ENCODE measurements around the gene ABCA4. TPM values are rescaled to one million over a fixed set of nuclear protein-coding genes. Genes with fewer than 3 reads are reported as not detected.

The ABCA4 gene
- total and polyA plus RNA-seq, 7 experiments from 2014 or later: not detected

- ChIA-PET POLR2A (no interaction called here), CTCF (no interaction called here)
- no peaks in the 10 kb centered on the region for H3K36me3 Mint-ChIP-seq
- no peaks in the 10 kb centered on the region for H3K9me3 Mint-ChIP-seq
- Histone ChIP-seq H3K9me3 (ENCODE audit: control insufficient read depth in 2 of 3, low read length in 3 of 3) (no peaks in the 10 kb centered on the region), H3K4me3 (ENCODE audit: low read length) (no peak overlapping the region), H3K27me3 (ENCODE audit: control insufficient read depth in 2 of 2, insufficient read depth in 2 of 2, low read length in 2 of 2) (peaks cover 0 to 3% of the 10 kb centered on the region in 2 donors), H3K36me3 (ENCODE audit: control insufficient read depth in 2 of 3, insufficient read depth in 3 of 3, low read length in 3 of 3) (no peaks in the 10 kb centered on the region), H3K4me1 (ENCODE audit: control insufficient read depth in 2 of 2, insufficient read depth in 2 of 2, low read length in 2 of 2) (no peaks in the 10 kb centered on the region), H3K27ac (ENCODE audit: low read depth, low read length) (no peak overlapping the region)
- no peak overlapping the region for H3K27ac Mint-ChIP-seq
- H3K27me3 Mint-ChIP-seq: peaks cover 11 to 32% (median 19%) of the 10 kb centered on the region in 5 donors
- ATAC-seq: no peak
- DNase-seq: no peak
- no peaks in the 10 kb centered on the region for H3K4me1 Mint-ChIP-seq
- no peak overlapping the region for H3K4me3 Mint-ChIP-seq
- intact Hi-C loops (cut with micrococcal nuclease): no loop called here
Observed at GRCh38 chr1:94079080-94079940, 41.6 kb downstream of the ABCA4 start.

GRCh38 chr1:94072840-94073522 is 48.0 kb downstream of the ABCA4 start:
- Histone ChIP-seq H3K9me3 (ENCODE audit: control insufficient read depth in 2 of 3, low read length in 3 of 3) (no peaks in the 10 kb centered on the region), H3K27ac (ENCODE audit: low read depth, low read length) (no peak overlapping the region), H3K27me3 (ENCODE audit: control insufficient read depth in 2 of 2, insufficient read depth in 2 of 2, low read length in 2 of 2) (peaks cover 0 to 2% of the 10 kb centered on the region in 2 donors), H3K4me1 (ENCODE audit: control insufficient read depth in 2 of 2, insufficient read depth in 2 of 2, low read length in 2 of 2) (no peaks in the 10 kb centered on the region), H3K36me3 (ENCODE audit: control insufficient read depth in 2 of 3, insufficient read depth in 3 of 3, low read length in 3 of 3) (no peaks in the 10 kb centered on the region), H3K4me3 (ENCODE audit: low read length) (no peak overlapping the region)
- no peaks in the 10 kb centered on the region for H3K9me3 Mint-ChIP-seq
- no peak overlapping the region for H3K27ac Mint-ChIP-seq
- H3K27me3 Mint-ChIP-seq: peaks cover 11 to 27% (median 16%) of the 10 kb centered on the region in 5 donors
- ATAC-seq (no peak), DNase-seq (no peak)
- intact Hi-C loops (cut with micrococcal nuclease): no loop called here
- H3K36me3 Mint-ChIP-seq: no peaks in the 10 kb centered on the region
- POLR2A ChIA-PET: no interaction called here
- peak overlapping the region in 1 of 10 donors; percentile 41 for H3K4me3 Mint-ChIP-seq
- peaks cover 0 to 13% (median 5%) of the 10 kb centered on the region in 7 donors for H3K4me1 Mint-ChIP-seq
- CTCF ChIA-PET: interaction anchor here (1.2 kb wide), 1 partner anchor 17 kb away, joined by 4 read pairs; no protein-coding TSS in a partner anchor

- ChIA-PET CTCF (interaction anchor here (0.8 to 1.4 kb wide), 2 partner anchors 31 to 391 kb away, joined by 3 read pairs; no protein-coding TSS in a partner anchor), POLR2A (no interaction called here)
- no peak overlapping the region for H3K4me3 ChIP-seq (ENCODE audit: low read length)
- Mint-ChIP-seq H3K9me3 (no peaks in the 10 kb centered on the region), H3K4me1 (peaks cover 0 to 13% (median 5%) of the 10 kb centered on the region in 7 donors), H3K27ac (no peak overlapping the region), H3K27me3 (peaks cover 7 to 27% (median 14%) of the 10 kb centered on the region in 5 donors), H3K4me3 (no peak overlapping the region), H3K36me3 (no peaks in the 10 kb centered on the region)
- intact Hi-C loops (cut with micrococcal nuclease): no loop called here
- H3K4me1 ChIP-seq (ENCODE audit: control insufficient read depth in 2 of 2, insufficient read depth in 2 of 2, low read length in 2 of 2): no peaks in the 10 kb centered on the region
- H3K27ac ChIP-seq (ENCODE audit: low read depth, low read length): no peak overlapping the region
- no peaks in the 10 kb centered on the region for H3K36me3 ChIP-seq (ENCODE audit: control insufficient read depth in 2 of 3, insufficient read depth in 3 of 3, low read length in 3 of 3)
- ATAC-seq (no peak), DNase-seq (no peak)
- H3K27me3 ChIP-seq (ENCODE audit: control insufficient read depth in 2 of 2, insufficient read depth in 2 of 2, low read length in 2 of 2): no peaks in the 10 kb centered on the region
- no peaks in the 10 kb centered on the region for H3K9me3 ChIP-seq (ENCODE audit: control insufficient read depth in 2 of 3, low read length in 3 of 3)
Observed at GRCh38 chr1:94071976-94072375, 49.0 kb downstream of the ABCA4 start.

GRCh38 chr1:94071391-94071790 is 49.6 kb downstream of the ABCA4 start:
- peaks cover under 1 to 24% (median 10%) of the 10 kb centered on the region in 5 donors for H3K27me3 Mint-ChIP-seq
- H3K36me3 Mint-ChIP-seq: no peaks in the 10 kb centered on the region
- H3K27ac Mint-ChIP-seq: no peak overlapping the region
- H3K9me3 Mint-ChIP-seq: no peaks in the 10 kb centered on the region
- no peak overlapping the region for H3K4me3 ChIP-seq (ENCODE audit: low read length)
- H3K27ac ChIP-seq (ENCODE audit: low read depth, low read length): no peak overlapping the region
- ChIA-PET CTCF (interaction anchor here (0.8 to 1.4 kb wide), 2 partner anchors 31 to 392 kb away, joined by 3 read pairs; no protein-coding TSS in a partner anchor), POLR2A (no interaction called here)
- DNase-seq (no peak), ATAC-seq (no peak)
- intact Hi-C loops (cut with micrococcal nuclease): no loop called here
- no peaks in the 10 kb centered on the region for H3K9me3 ChIP-seq (ENCODE audit: control insufficient read depth in 2 of 3, low read length in 3 of 3)
- no peaks in the 10 kb centered on the region for H3K27me3 ChIP-seq (ENCODE audit: control insufficient read depth in 2 of 2, insufficient read depth in 2 of 2, low read length in 2 of 2)
- no peaks in the 10 kb centered on the region for H3K36me3 ChIP-seq (ENCODE audit: control insufficient read depth in 2 of 3, insufficient read depth in 3 of 3, low read length in 3 of 3)
- peaks cover 0 to 13% (median 5%) of the 10 kb centered on the region in 7 donors for H3K4me1 Mint-ChIP-seq
- no peaks in the 10 kb centered on the region for H3K4me1 ChIP-seq (ENCODE audit: control insufficient read depth in 2 of 2, insufficient read depth in 2 of 2, low read length in 2 of 2)
- no peak overlapping the region for H3K4me3 Mint-ChIP-seq

GRCh38 chr1:94070865-94071264 is 50.1 kb downstream of the ABCA4 start:
- H3K9me3 ChIP-seq (ENCODE audit: control insufficient read depth in 2 of 3, low read length in 3 of 3): no peaks in the 10 kb centered on the region
- ATAC-seq (no peak), DNase-seq (no peak)
- no peaks in the 10 kb centered on the region for H3K4me1 ChIP-seq (ENCODE audit: control insufficient read depth in 2 of 2, insufficient read depth in 2 of 2, low read length in 2 of 2)
- peaks cover 0 to 13% (median 5%) of the 10 kb centered on the region in 7 donors for H3K4me1 Mint-ChIP-seq
- no peak overlapping the region for H3K4me3 ChIP-seq (ENCODE audit: low read length)
- H3K36me3 Mint-ChIP-seq: no peaks in the 10 kb centered on the region
- H3K27me3 Mint-ChIP-seq: peaks cover 0 to 19% (median 6%) of the 10 kb centered on the region in 5 donors
- H3K27me3 ChIP-seq (ENCODE audit: control insufficient read depth in 2 of 2, insufficient read depth in 2 of 2, low read length in 2 of 2): no peaks in the 10 kb centered on the region
- no peak overlapping the region for H3K27ac ChIP-seq (ENCODE audit: low read depth, low read length)
- no peaks in the 10 kb centered on the region for H3K9me3 Mint-ChIP-seq
- intact Hi-C loops (cut with micrococcal nuclease): no loop called here
- ChIA-PET CTCF (interaction anchor here (1.4 kb wide), 1 partner anchor 30 kb away, joined by 3 read pairs; no protein-coding TSS in a partner anchor), POLR2A (no interaction called here)
- H3K27ac Mint-ChIP-seq: no peak overlapping the region
- H3K4me3 Mint-ChIP-seq: no peak overlapping the region
- no peaks in the 10 kb centered on the region for H3K36me3 ChIP-seq (ENCODE audit: control insufficient read depth in 2 of 3, insufficient read depth in 3 of 3, low read length in 3 of 3)

GRCh38 chr1:94069919-94070285 is 51.0 kb downstream of the ABCA4 start:
- POLR2A ChIA-PET: no interaction called here
- no peaks in the 10 kb centered on the region for H3K4me1 ChIP-seq (ENCODE audit: control insufficient read depth in 2 of 2, insufficient read depth in 2 of 2, low read length in 2 of 2)
- ATAC-seq (no peak), DNase-seq (no peak)
- no peak overlapping the region for H3K27ac ChIP-seq (ENCODE audit: low read depth, low read length)
- no peaks in the 10 kb centered on the region for H3K36me3 ChIP-seq (ENCODE audit: control insufficient read depth in 2 of 3, insufficient read depth in 3 of 3, low read length in 3 of 3)
- H3K36me3 Mint-ChIP-seq: no peaks in the 10 kb centered on the region
- intact Hi-C loops (cut with micrococcal nuclease): loop anchor here in 1 of 2 donors (10.0 kb wide), 1 partner anchor 115 kb away; no protein-coding TSS in a partner anchor
- H3K4me3 Mint-ChIP-seq: no peak overlapping the region
- no peaks in the 10 kb centered on the region for H3K9me3 ChIP-seq (ENCODE audit: control insufficient read depth in 2 of 3, low read length in 3 of 3)
- no peak overlapping the region for H3K4me3 ChIP-seq (ENCODE audit: low read length)
- peaks cover 0 to 15% (median 5%) of the 10 kb centered on the region in 5 donors for H3K27me3 Mint-ChIP-seq
- no peaks in the 10 kb centered on the region for H3K9me3 Mint-ChIP-seq
- H3K27ac Mint-ChIP-seq: no peak overlapping the region
- CTCF ChIA-PET: no interaction called here
- no peaks in the 10 kb centered on the region for H3K27me3 ChIP-seq (ENCODE audit: control insufficient read depth in 2 of 2, insufficient read depth in 2 of 2, low read length in 2 of 2)
- H3K4me1 Mint-ChIP-seq: peaks cover 0 to 13% (median 5%) of the 10 kb centered on the region in 7 donors

All from naive thymus-derived CD4-positive, alpha-beta T cell (primary cell).